Measurements from ENCODE around the gene CCDC24. TPM values are rescaled to one million over a fixed set of nuclear protein-coding genes. Genes with fewer than 3 reads are reported as not detected.

CCDC24 gene
- total RNA-seq, 4 donors from 2014 or later, result 5.0 to 6.2 (median 5.5) TPM

- H3K4me3 ChIP-seq, result no peak overlapping the region
- no peak for TF ChIP-seq CTCF (IDR thresholded peaks at IDR 0.05)
- no peak for TF ChIP-seq EP300 (IDR thresholded peaks at IDR 0.05)
- no peak for TF ChIP-seq POLR2AphosphoS5 (IDR thresholded peaks at IDR 0.05)
- TF ChIP-seq POLR2A (IDR thresholded peaks at IDR 0.05), result no peak
- no peaks in the 10 kb centered on the region for H3K36me3 ChIP-seq
- no peaks in the 10 kb centered on the region for H3K9me3 ChIP-seq
- H3K27ac ChIP-seq, result peak overlapping the region in 3 of 4 donors; percentile 76 to 92 (median 90)
- WGBS, 2 donors (ENCODE audit: low coverage in 1 of 2), result 31 to 48% methylated on average over 2 to 3 of the region's 5 CpGs
- H3K4me1 ChIP-seq, result peaks cover 4 to 50% (median 19%) of the 10 kb centered on the region in 3 donors
- no peak for ATAC-seq
- no peaks in the 10 kb centered on the region for H3K27me3 ChIP-seq
Measured at GRCh38 chr1:44037154-44037553, 45.8 kb downstream of the CCDC24 start.

GRCh38 chr1:44038876-44039657, 47.7 kb downstream of the CCDC24 start:
- TF ChIP-seq POLR2AphosphoS5 (IDR thresholded peaks at IDR 0.05) (no peak), EP300 (IDR thresholded peaks at IDR 0.05) (no peak), CTCF (IDR thresholded peaks at IDR 0.05) (no peak), POLR2A (IDR thresholded peaks at IDR 0.05) (no peak)
- Histone ChIP-seq H3K27ac (no peak overlapping the region), H3K4me1 (peaks cover 4 to 32% (median 19%) of the 10 kb centered on the region in 3 donors), H3K4me3 (no peak overlapping the region), H3K36me3 (no peaks in the 10 kb centered on the region), H3K9me3 (no peaks in the 10 kb centered on the region), H3K27me3 (no peaks in the 10 kb centered on the region)
- WGBS, 2 donors (ENCODE audit: low coverage in 1 of 2), result 50 to 65% methylated on average over 1 to 2 of the region's 2 CpGs
- ATAC-seq, result no peak

GRCh38 chr1:44040418-44040817, 49.0 kb downstream of the CCDC24 start:
- TF ChIP-seq EP300 (IDR thresholded peaks at IDR 0.05) (no peak), POLR2AphosphoS5 (IDR thresholded peaks at IDR 0.05) (no peak), CTCF (IDR thresholded peaks at IDR 0.05) (no peak), POLR2A (IDR thresholded peaks at IDR 0.05) (no peak)
- no peak for ATAC-seq
- Histone ChIP-seq H3K36me3 (no peaks in the 10 kb centered on the region), H3K27ac (no peak overlapping the region), H3K27me3 (no peaks in the 10 kb centered on the region), H3K4me1 (peaks cover 4 to 18% (median 10%) of the 10 kb centered on the region in 3 donors), H3K4me3 (no peak overlapping the region), H3K9me3 (no peaks in the 10 kb centered on the region)
- 88 to 91% methylated on average over 2 of the region's 2 CpGs for WGBS, 2 donors (ENCODE audit: low coverage in 1 of 2)

- 67 to 82% methylated on average over 4 of the region's 4 CpGs for WGBS, 2 donors (ENCODE audit: low coverage in 1 of 2)
- no peaks in the 10 kb centered on the region for H3K9me3 ChIP-seq
- H3K4me1 ChIP-seq, result peaks cover 3 to 14% (median 6%) of the 10 kb centered on the region in 3 donors
- H3K27ac ChIP-seq, result no peak overlapping the region
- no peaks in the 10 kb centered on the region for H3K27me3 ChIP-seq
- H3K36me3 ChIP-seq, result no peaks in the 10 kb centered on the region
- TF ChIP-seq CTCF (IDR thresholded peaks at IDR 0.05) (no peak), EP300 (IDR thresholded peaks at IDR 0.05) (no peak), POLR2AphosphoS5 (IDR thresholded peaks at IDR 0.05) (no peak), POLR2A (IDR thresholded peaks at IDR 0.05) (no peak)
- H3K4me3 ChIP-seq, result no peak overlapping the region
- no peak for ATAC-seq
Measured at GRCh38 chr1:44040846-44041245, 49.4 kb downstream of the CCDC24 start.
